Measurements from ENCODE around the gene FBXL22.

The FBXL22 gene

GRCh38 chr15:63626955-63627354, 29.8 kb downstream of the FBXL22 start:
- H3K27ac ChIP-seq (ENCODE audit: low read length), result peak overlapping the region; percentile 52
- no peak overlapping the region for H3K4me3 ChIP-seq (ENCODE audit: low read length)
- no peaks in the 10 kb centered on the region for H3K9me3 ChIP-seq (replicated peaks; ENCODE audit: insufficient read depth, low read length)
- H4K20me1 ChIP-seq (ENCODE audit: insufficient read depth, low read length), result no peaks in the 10 kb centered on the region
- DNase-seq, result peak; percentile 30
- no peaks in the 10 kb centered on the region for H3K9me2 ChIP-seq (replicated peaks; ENCODE audit: insufficient read depth, low read length)
- H3K9ac ChIP-seq (ENCODE audit: low read length), result no peak overlapping the region
- H3K79me2 ChIP-seq (ENCODE audit: low read length), result no peaks in the 10 kb centered on the region
- peaks cover 6% of the 10 kb centered on the region; the same call in 1 of the 2 replicates for H3K36me3 ChIP-seq (replicated peaks; ENCODE audit: insufficient read depth, low read length)
- no peaks in the 10 kb centered on the region for H3K27me3 ChIP-seq (replicated peaks; ENCODE audit: insufficient read depth, low read length)
- peak overlapping the region; percentile 16; the same call in 1 of the 2 replicates for H3K4me2 ChIP-seq (ENCODE audit: low read depth, low read length)
- H3F3A ChIP-seq (ENCODE audit: insufficient read depth, low read length), result peaks cover 10% of the 10 kb centered on the region; the same call in 1 of the 2 replicates
- TF ChIP-seq EZH2 (optimal IDR thresholded peaks at IDR 0.05; ENCODE audit: low read depth, low read length) (no peak), EZH2phosphoT487 (IDR thresholded peaks at IDR 0.05; ENCODE audit: low read length) (no peak)
- TF ChIP-seq, protein P1, sequence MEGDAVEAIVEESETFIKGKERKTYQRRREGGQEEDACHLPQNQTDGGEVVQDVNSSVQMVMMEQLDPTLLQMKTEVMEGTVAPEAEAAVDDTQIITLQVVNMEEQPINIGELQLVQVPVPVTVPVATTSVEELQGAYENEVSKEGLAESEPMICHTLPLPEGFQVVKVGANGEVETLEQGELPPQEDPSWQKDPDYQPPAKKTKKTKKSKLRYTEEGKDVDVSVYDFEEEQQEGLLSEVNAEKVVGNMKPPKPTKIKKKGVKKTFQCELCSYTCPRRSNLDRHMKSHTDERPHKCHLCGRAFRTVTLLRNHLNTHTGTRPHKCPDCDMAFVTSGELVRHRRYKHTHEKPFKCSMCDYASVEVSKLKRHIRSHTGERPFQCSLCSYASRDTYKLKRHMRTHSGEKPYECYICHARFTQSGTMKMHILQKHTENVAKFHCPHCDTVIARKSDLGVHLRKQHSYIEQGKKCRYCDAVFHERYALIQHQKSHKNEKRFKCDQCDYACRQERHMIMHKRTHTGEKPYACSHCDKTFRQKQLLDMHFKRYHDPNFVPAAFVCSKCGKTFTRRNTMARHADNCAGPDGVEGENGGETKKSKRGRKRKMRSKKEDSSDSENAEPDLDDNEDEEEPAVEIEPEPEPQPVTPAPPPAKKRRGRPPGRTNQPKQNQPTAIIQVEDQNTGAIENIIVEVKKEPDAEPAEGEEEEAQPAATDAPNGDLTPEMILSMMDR (IDR thresholded peaks at IDR 0.05; ENCODE audit: low read length), result no peak
- peaks cover 15% of the 10 kb centered on the region for H3K4me1 ChIP-seq (ENCODE audit: low read length)
- no peak overlapping the region for H2AFZ ChIP-seq (ENCODE audit: low read length)

DNA sequence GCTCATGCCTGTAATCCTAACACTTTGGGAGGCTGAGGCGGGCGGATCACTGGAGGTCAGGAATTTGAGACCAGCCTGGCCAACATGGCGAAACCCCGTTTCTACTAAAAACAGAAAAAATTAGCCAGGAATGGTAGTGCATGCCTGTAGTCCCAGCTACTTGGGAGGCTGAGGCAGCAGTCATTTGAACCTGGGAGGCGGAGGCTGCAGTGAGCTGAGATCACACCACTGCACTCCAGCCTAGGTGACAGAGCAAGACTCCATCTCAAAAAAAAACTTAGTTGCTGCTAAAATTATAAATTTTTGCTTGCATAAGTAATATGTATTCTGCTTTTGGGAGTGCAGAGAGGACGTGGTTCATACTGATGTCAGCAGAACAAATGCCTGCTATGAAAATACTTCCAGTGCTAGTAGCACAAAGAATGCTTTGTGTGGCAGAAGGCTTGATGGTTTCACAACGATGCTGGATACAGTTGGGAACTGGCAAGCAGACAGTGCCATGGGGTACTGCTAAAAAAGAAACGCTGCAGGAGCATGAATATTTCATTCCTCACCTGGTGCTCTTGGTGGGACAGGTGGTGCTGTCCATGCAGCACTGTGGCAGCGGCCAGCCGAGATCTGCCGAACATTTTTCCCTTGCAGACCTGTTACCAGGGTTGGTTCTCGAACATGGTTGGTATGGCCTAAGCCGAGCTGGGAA, 31.1 kb downstream of the FBXL22 start:
- Histone ChIP-seq H3K9ac (ENCODE audit: low read length) (no peak overlapping the region), H3K36me3 (replicated peaks; ENCODE audit: insufficient read depth, low read length) (peaks cover 6% of the 10 kb centered on the region; the same call in 1 of the 2 replicates), H3K79me2 (ENCODE audit: low read length) (no peaks in the 10 kb centered on the region), H3K4me1 (ENCODE audit: low read length) (peaks cover 15% of the 10 kb centered on the region), H3K4me2 (ENCODE audit: low read depth, low read length) (no peak overlapping the region), H3F3A (ENCODE audit: insufficient read depth, low read length) (peaks cover 10% of the 10 kb centered on the region; the same call in 1 of the 2 replicates), H3K9me2 (replicated peaks; ENCODE audit: insufficient read depth, low read length) (no peaks in the 10 kb centered on the region), H3K9me3 (replicated peaks; ENCODE audit: insufficient read depth, low read length) (no peaks in the 10 kb centered on the region), H2AFZ (ENCODE audit: low read length) (no peak overlapping the region), H4K20me1 (ENCODE audit: insufficient read depth, low read length) (no peaks in the 10 kb centered on the region), H3K27ac (ENCODE audit: low read length) (no peak overlapping the region), H3K27me3 (replicated peaks; ENCODE audit: insufficient read depth, low read length) (no peaks in the 10 kb centered on the region), H3K4me3 (ENCODE audit: low read length) (no peak overlapping the region)
- TF ChIP-seq EZH2phosphoT487 (IDR thresholded peaks at IDR 0.05; ENCODE audit: low read length) (no peak), EZH2 (optimal IDR thresholded peaks at IDR 0.05; ENCODE audit: low read depth, low read length) (no peak)
- TF ChIP-seq, protein P1 (IDR thresholded peaks at IDR 0.05; ENCODE audit: low read length), result no peak
- DNase-seq, result no peak

- Histone ChIP-seq H4K20me1 (ENCODE audit: insufficient read depth, low read length) (no peaks in the 10 kb centered on the region), H2AFZ (ENCODE audit: low read length) (no peak overlapping the region), H3K4me2 (ENCODE audit: low read depth, low read length) (no peak overlapping the region), H3K79me2 (ENCODE audit: low read length) (no peaks in the 10 kb centered on the region), H3F3A (ENCODE audit: insufficient read depth, low read length) (peaks cover 10% of the 10 kb centered on the region; the same call in 1 of the 2 replicates), H3K4me3 (ENCODE audit: low read length) (no peak overlapping the region), H3K9me3 (replicated peaks; ENCODE audit: insufficient read depth, low read length) (no peaks in the 10 kb centered on the region), H3K4me1 (ENCODE audit: low read length) (peaks cover 15% of the 10 kb centered on the region), H3K9ac (ENCODE audit: low read length) (no peak overlapping the region), H3K27me3 (replicated peaks; ENCODE audit: insufficient read depth, low read length) (no peaks in the 10 kb centered on the region), H3K9me2 (replicated peaks; ENCODE audit: insufficient read depth, low read length) (no peaks in the 10 kb centered on the region), H3K36me3 (replicated peaks; ENCODE audit: insufficient read depth, low read length) (peaks cover 6% of the 10 kb centered on the region; the same call in 1 of the 2 replicates), H3K27ac (ENCODE audit: low read length) (no peak overlapping the region)
- no peak for DNase-seq
- TF ChIP-seq, protein P1 (IDR thresholded peaks at IDR 0.05; ENCODE audit: low read length), result no peak
- no peak for TF ChIP-seq EZH2phosphoT487 (IDR thresholded peaks at IDR 0.05; ENCODE audit: low read length)
- no peak for TF ChIP-seq EZH2 (optimal IDR thresholded peaks at IDR 0.05; ENCODE audit: low read depth, low read length)
Measured at GRCh38 chr15:63630036-63630751, 33.0 kb downstream of the FBXL22 start.
